ENCODE measurements around the gene MARK4.

GRCh38 chr19:45262570-45262969 is 11.5 kb downstream of the MARK4 start:
- TF ChIP-seq CTCF (IDR thresholded peaks at IDR 0.05) (no peak), POLR2A (IDR thresholded peaks at IDR 0.05) (no peak)

Measured in lower leg skin (tissue), 3 donors.